ENCODE results near the gene OR2T34. TPM values are rescaled to one million over a fixed set of nuclear protein-coding genes. Genes with fewer than 3 reads are reported as not detected.

The OR2T34 gene
- total RNA-seq, 1 experiment from 2014 or later = not detected

DNA sequence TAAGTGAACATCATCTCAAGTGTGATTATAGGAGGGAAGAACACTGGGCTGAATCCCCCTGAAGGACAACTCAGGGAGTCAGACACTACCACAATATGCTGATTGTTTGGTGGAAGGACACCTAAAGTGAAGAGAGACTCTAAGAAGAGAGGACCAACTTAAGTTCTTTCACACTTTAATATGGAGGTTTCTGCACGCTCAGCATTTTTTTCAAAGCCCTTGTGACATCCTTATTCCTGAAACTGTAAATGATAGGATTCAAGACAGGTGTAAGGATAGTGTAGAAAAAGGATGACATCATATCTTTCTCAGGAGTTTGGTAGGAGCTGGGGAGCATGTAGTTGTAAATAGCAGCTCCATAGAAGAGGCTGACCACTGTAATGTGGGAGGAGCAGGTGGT lies 18.1 kb upstream of the OR2T34 start:
- Histone ChIP-seq H3K27ac (ENCODE audit: low read length) (no peak overlapping the region), H3K4me3 (ENCODE audit: low read length) (no peak overlapping the region), H3K4me1 (ENCODE audit: insufficient read depth, low read length) (peaks cover 5% of the 10 kb centered on the region), H3K9ac (ENCODE audit: low read length) (no peak overlapping the region), H3K9me3 (ENCODE audit: low read length) (no peaks in the 10 kb centered on the region; the same call in 1 of the 2 replicates), H3K4me2 (ENCODE audit: low read length) (no peak overlapping the region), H4K20me1 (ENCODE audit: low read length) (no peaks in the 10 kb centered on the region), H2AFZ (ENCODE audit: low read length) (no peak overlapping the region), H3K27me3 (ENCODE audit: low read length) (no peaks in the 10 kb centered on the region), H3F3A (ENCODE audit: low read length, unreplicated experiment) (no peaks in the 10 kb centered on the region), H3K9me2 (replicated peaks; ENCODE audit: low read length) (0 out of 2 replicates have a peak, but pooled peaks cover 8% of the 10 kb centered on the region), H3K79me2 (ENCODE audit: low read length) (no peaks in the 10 kb centered on the region), H3K36me3 (ENCODE audit: low read depth, low read length) (no peaks in the 10 kb centered on the region)
- no TSS peak for BruUV-seq (replicated peaks)
- TF ChIP-seq EZH2phosphoT487 (IDR thresholded peaks at IDR 0.05; ENCODE audit: borderline replicate concordance, low read length) = no peak
- no peak for TF ChIP-seq EZH2 (IDR thresholded peaks at IDR 0.05; ENCODE audit: low read length, unreplicated experiment)
- TF ChIP-seq, protein P1, sequence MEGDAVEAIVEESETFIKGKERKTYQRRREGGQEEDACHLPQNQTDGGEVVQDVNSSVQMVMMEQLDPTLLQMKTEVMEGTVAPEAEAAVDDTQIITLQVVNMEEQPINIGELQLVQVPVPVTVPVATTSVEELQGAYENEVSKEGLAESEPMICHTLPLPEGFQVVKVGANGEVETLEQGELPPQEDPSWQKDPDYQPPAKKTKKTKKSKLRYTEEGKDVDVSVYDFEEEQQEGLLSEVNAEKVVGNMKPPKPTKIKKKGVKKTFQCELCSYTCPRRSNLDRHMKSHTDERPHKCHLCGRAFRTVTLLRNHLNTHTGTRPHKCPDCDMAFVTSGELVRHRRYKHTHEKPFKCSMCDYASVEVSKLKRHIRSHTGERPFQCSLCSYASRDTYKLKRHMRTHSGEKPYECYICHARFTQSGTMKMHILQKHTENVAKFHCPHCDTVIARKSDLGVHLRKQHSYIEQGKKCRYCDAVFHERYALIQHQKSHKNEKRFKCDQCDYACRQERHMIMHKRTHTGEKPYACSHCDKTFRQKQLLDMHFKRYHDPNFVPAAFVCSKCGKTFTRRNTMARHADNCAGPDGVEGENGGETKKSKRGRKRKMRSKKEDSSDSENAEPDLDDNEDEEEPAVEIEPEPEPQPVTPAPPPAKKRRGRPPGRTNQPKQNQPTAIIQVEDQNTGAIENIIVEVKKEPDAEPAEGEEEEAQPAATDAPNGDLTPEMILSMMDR (conservative IDR thresholded peaks at IDR 0.05; ENCODE audit: low read depth, low read length) = no peak
- intact Hi-C loops (cut with micrococcal nuclease) = no loop called here
- ChIA-PET POLR2A (ENCODE audit: unreplicated experiment) (no interaction called here), CTCF (no interaction called here)
- ATAC-seq (no peak), DNase-seq (no peak)

DNA sequence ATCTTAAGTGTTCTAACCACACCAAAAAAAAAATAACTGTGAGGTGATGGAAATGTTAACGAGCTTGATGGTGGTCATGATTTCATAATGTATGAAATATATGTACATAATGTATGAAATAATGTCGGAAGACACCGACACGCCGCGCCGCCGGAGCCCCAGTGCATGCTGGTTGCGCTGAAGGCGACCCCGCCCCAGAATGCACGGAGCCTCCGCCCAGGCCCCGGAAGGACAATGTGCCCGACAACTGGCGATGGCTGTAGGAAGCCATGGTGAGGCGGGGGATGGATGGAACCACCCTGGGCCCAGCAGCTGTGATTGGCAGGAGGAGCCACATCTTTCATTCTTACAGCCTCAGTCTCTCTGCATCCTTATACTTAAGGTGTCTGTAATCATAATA lies 15.5 kb upstream of the OR2T34 start:
- no peak for DNase-seq
- H3K9me3 ChIP-seq (ENCODE audit: low read length) = no peaks in the 10 kb centered on the region; the same call in 1 of the 2 replicates
- 0 out of 2 replicates have a peak, but pooled peaks cover 8% of the 10 kb centered on the region for H3K9me2 ChIP-seq (replicated peaks; ENCODE audit: low read length)
- H2AFZ ChIP-seq (ENCODE audit: low read length) = no peak overlapping the region
- H3K4me3 ChIP-seq (ENCODE audit: low read length) = no peak overlapping the region
- ChIA-PET CTCF (no interaction called here), POLR2A (ENCODE audit: unreplicated experiment) (no interaction called here)
- intact Hi-C loops (cut with micrococcal nuclease) = no loop called here
- BruUV-seq (replicated peaks) = no TSS peak
- no peak overlapping the region for H3K9ac ChIP-seq (ENCODE audit: low read length)
- TF ChIP-seq EZH2phosphoT487 (IDR thresholded peaks at IDR 0.05; ENCODE audit: borderline replicate concordance, low read length) (no peak), EZH2 (IDR thresholded peaks at IDR 0.05; ENCODE audit: low read length, unreplicated experiment) (no peak)
- TF ChIP-seq, protein P1 (conservative IDR thresholded peaks at IDR 0.05; ENCODE audit: low read depth, low read length) = no peak
- H3K4me1 ChIP-seq (ENCODE audit: insufficient read depth, low read length) = no peaks in the 10 kb centered on the region; the same call in 1 of the 2 replicates
- no peaks in the 10 kb centered on the region for H3K79me2 ChIP-seq (ENCODE audit: low read length)
- H3K27me3 ChIP-seq (ENCODE audit: low read length) = no peaks in the 10 kb centered on the region
- H3K27ac ChIP-seq (ENCODE audit: low read length) = no peak overlapping the region
- H4K20me1 ChIP-seq (ENCODE audit: low read length) = no peaks in the 10 kb centered on the region
- ATAC-seq = no peak
- no peaks in the 10 kb centered on the region for H3K36me3 ChIP-seq (ENCODE audit: low read depth, low read length)
- H3K4me2 ChIP-seq (ENCODE audit: low read length) = no peak overlapping the region
- no peaks in the 10 kb centered on the region for H3F3A ChIP-seq (ENCODE audit: low read length, unreplicated experiment)

DNA sequence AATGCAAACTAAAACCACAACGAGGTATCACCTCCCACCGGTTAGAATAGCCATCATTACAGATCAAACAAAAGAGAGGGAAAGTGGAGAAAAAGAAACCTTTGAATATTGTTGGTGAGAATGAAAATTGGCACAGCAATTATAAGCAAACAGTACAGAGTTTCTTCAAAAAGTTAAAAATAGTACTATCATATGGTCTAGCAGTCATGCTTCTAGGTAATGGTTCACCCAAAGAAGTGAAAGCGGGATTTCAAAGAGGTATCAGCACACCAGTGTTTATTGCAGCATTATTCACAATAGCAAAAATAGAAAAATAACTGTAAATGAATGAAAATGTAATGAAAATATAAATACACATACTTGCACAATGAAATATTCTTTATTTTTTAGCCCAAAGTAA lies 14.8 kb upstream of the OR2T34 start:
- no peak overlapping the region for H3K4me2 ChIP-seq (ENCODE audit: low read length)
- ChIA-PET POLR2A (ENCODE audit: unreplicated experiment) (no interaction called here), CTCF (no interaction called here)
- H2AFZ ChIP-seq (ENCODE audit: low read length) = no peak overlapping the region
- no peaks in the 10 kb centered on the region for H4K20me1 ChIP-seq (ENCODE audit: low read length)
- H3K4me1 ChIP-seq (ENCODE audit: insufficient read depth, low read length) = no peaks in the 10 kb centered on the region; the same call in 1 of the 2 replicates
- no peaks in the 10 kb centered on the region for H3K36me3 ChIP-seq (ENCODE audit: low read depth, low read length)
- DNase-seq (no peak), ATAC-seq (no peak)
- H3K9me3 ChIP-seq (ENCODE audit: low read length) = no peaks in the 10 kb centered on the region; the same call in 1 of the 2 replicates
- no peaks in the 10 kb centered on the region for H3K79me2 ChIP-seq (ENCODE audit: low read length)
- H3K4me3 ChIP-seq (ENCODE audit: low read length) = no peak overlapping the region
- H3K27ac ChIP-seq (ENCODE audit: low read length) = no peak overlapping the region
- 0 out of 2 replicates have a peak, but pooled peaks cover 8% of the 10 kb centered on the region for H3K9me2 ChIP-seq (replicated peaks; ENCODE audit: low read length)
- no peaks in the 10 kb centered on the region for H3K27me3 ChIP-seq (ENCODE audit: low read length)
- intact Hi-C loops (cut with micrococcal nuclease) = no loop called here
- no peak overlapping the region for H3K9ac ChIP-seq (ENCODE audit: low read length)
- no TSS peak for BruUV-seq (replicated peaks)
- H3F3A ChIP-seq (ENCODE audit: low read length, unreplicated experiment) = no peaks in the 10 kb centered on the region
- TF ChIP-seq EZH2phosphoT487 (IDR thresholded peaks at IDR 0.05; ENCODE audit: borderline replicate concordance, low read length) = no peak
- TF ChIP-seq, protein P1 (conservative IDR thresholded peaks at IDR 0.05; ENCODE audit: low read depth, low read length) = no peak
- TF ChIP-seq EZH2 (IDR thresholded peaks at IDR 0.05; ENCODE audit: low read length, unreplicated experiment) = no peak

Data from PC-3 (cell line).